Endothelial cell of umbilical vein (primary cell): ENCODE measurements around the gene COX14. TPM values are rescaled to one million over a fixed set of nuclear protein-coding genes. Genes with fewer than 3 reads are reported as not detected.

Experiments
- BruUV-seq: library from RNA; stranded (reverse); fragments of 400-500 nt; replicated peaks from 2 replicates; lab custom pipeline; 2021; lab: Mats Ljungman, UMichigan
- CTCF ChIA-PET: fragments of 300-600, 350-600 bp; sonication (Branson Sonifier 250); formaldehyde crosslinking; loops from one replicate; lab custom pipeline; 2021; ENCODE audit warnings: antibody characterized with exemption, inconsistent platforms; lab: Charles Lee
- POLR2A ChIA-PET: fragments of 300-600, 350-600 bp; sonication (Branson Sonifier 250); formaldehyde crosslinking; loops from one replicate; lab custom pipeline; 2021; ENCODE audit warnings: antibody characterized with exemption, inconsistent platforms; lab: Charles Lee
- DNase-seq: peaks from one replicate; pipeline ENCODE4 v3.0.0-alpha.2; 2011; ENCODE audit warnings: low read depth, low spot score
- FAIRE-seq: peaks from 2 replicates; lab custom pipeline; 2011; peaks lifted over from hg19 to GRCh38; lab: Jason Lieb, UNC
- H2AFZ ChIP-seq: 2 replicates; pipeline ENCODE4 v1.6.0; 2012; ENCODE audit warnings: low read depth, low read length, control low read depth, inconsistent platforms
- H3K27ac ChIP-seq: 2 replicates; pipeline ENCODE4 v1.5.1; 2011; ENCODE audit warnings: low read depth, mild to moderate bottlenecking, control low read depth, low read length, moderate library complexity; ENCODE audit not compliant: insufficient read depth
- H3K27me3 ChIP-seq, 2 experiments: 2 replicates each; pipeline versions ENCODE4 v1.6.0 to v1.6.1; 2011; ENCODE audit warnings: low read length in 2 of 2, mixed read lengths in 1 of 2; ENCODE audit not compliant: control insufficient read depth in 2 of 2, insufficient read depth in 2 of 2
- H3K36me3 ChIP-seq, 2 experiments: 2 replicates in 1 of 2; 3 replicates in 1 of 2; pipeline ENCODE4 v1.5.1; 2011; ENCODE audit warnings: low read length in 2 of 2, mild to moderate bottlenecking in 1 of 2, moderate library complexity in 1 of 2; ENCODE audit not compliant: control insufficient read depth in 2 of 2, insufficient read depth in 2 of 2; ENCODE audit errors: extremely low read depth in 1 of 2
- H3K4me1 ChIP-seq: 3 replicates; pipeline ENCODE4 v1.5.1; 2011; ENCODE audit warnings: mild to moderate bottlenecking, low read length; ENCODE audit not compliant: control insufficient read depth, insufficient read depth; ENCODE audit errors: extremely low read depth
- H3K4me2 ChIP-seq: 2 replicates; pipeline ENCODE4 v1.6.1; 2011; ENCODE audit warnings: low read length, control low read depth, mixed read lengths; ENCODE audit not compliant: insufficient read depth
- H3K4me3 ChIP-seq, 3 experiments: fragments of 200-600 bp in 1 of 3; sonication (generic), shearing (Covaris generic) in 1 of 3; replicated peaks in 1 of 3; 2 replicates each; pipeline ENCODE4 v1.5.1; 2011 to 2016; ENCODE audit warnings: control low read depth in 3 of 3, low read length in 3 of 3, mild to moderate bottlenecking in 2 of 3, inconsistent platforms in 1 of 3, low read depth in 1 of 3, moderate library complexity in 1 of 3; ENCODE audit not compliant: insufficient read depth in 1 of 3
- H3K79me2 ChIP-seq: 2 replicates; pipeline ENCODE4 v1.6.0; 2012; ENCODE audit warnings: low read length, inconsistent platforms; ENCODE audit not compliant: control insufficient read depth, insufficient read depth
- H3K9ac ChIP-seq: replicated peaks from 2 replicates; pipeline ENCODE3; 2011; ENCODE audit warnings: low read length, control low read depth; ENCODE audit not compliant: insufficient read depth; ENCODE audit errors: extremely low read depth
- H3K9me1 ChIP-seq: replicated peaks from 3 replicates; pipeline ENCODE4 v1.6.0; 2011; ENCODE audit warnings: mild to moderate bottlenecking, low read length; ENCODE audit not compliant: control insufficient read depth, insufficient read depth; ENCODE audit errors: extremely low read depth
- H3K9me3 ChIP-seq: replicated peaks from 2 replicates; pipeline ENCODE4 v1.5.1; 2012; ENCODE audit warnings: low read length, inconsistent platforms; ENCODE audit not compliant: control insufficient read depth, insufficient read depth
- H4K20me1 ChIP-seq: replicated peaks from 2 replicates; pipeline ENCODE3; 2011; ENCODE audit warnings: mild to moderate bottlenecking, low read length; ENCODE audit not compliant: control insufficient read depth, insufficient read depth; ENCODE audit errors: extremely low read depth
- EZH2 ChIP-seq: IDR thresholded peaks from 2 replicates; pipeline ENCODE4 v1.6.1; 2012; ENCODE audit warnings: borderline replicate concordance, low read depth, mild to moderate bottlenecking, moderate library complexity, low read length, inconsistent platforms; ENCODE audit not compliant: severe bottlenecking
- FOS ChIP-seq: IDR thresholded peaks from 2 replicates; pipeline ENCODE4 v1.6.1; 2011; ENCODE audit warnings: mild to moderate bottlenecking, low read length, moderate library complexity, borderline replicate concordance; ENCODE audit not compliant: insufficient read depth
- GATA2 ChIP-seq: IDR thresholded peaks from 2 replicates; pipeline ENCODE4 v1.7.0; 2011; ENCODE audit warnings: low read depth, mild to moderate bottlenecking, moderate library complexity, mixed read lengths, low read length; ENCODE audit not compliant: insufficient read length, insufficient read depth
- JUN ChIP-seq: IDR thresholded peaks from 2 replicates; pipeline ENCODE4 v1.6.1; 2011; ENCODE audit warnings: borderline replicate concordance, low read depth; ENCODE audit not compliant: insufficient read length, insufficient read depth
- MYC ChIP-seq: IDR thresholded peaks from one replicate; pipeline ENCODE4 v1.6.1; 2011; ENCODE audit warnings: mild to moderate bottlenecking, low read depth, low read length
- POLR2A ChIP-seq: IDR thresholded peaks from 2 replicates; pipeline ENCODE4 v1.6.1; 2012; ENCODE audit warnings: low read depth, mild to moderate bottlenecking, control low read depth, low read length
- POLR2AphosphoS5 ChIP-seq: IDR thresholded peaks from 2 replicates; pipeline ENCODE4 v1.6.1; 2012; ENCODE audit warnings: low read depth, mild to moderate bottlenecking, control low read depth, low read length, moderate library complexity; ENCODE audit not compliant: insufficient read depth
- dilution Hi-C: fragments of 300-500 bp; cut with MboI; formaldehyde crosslinking; loops from one replicate; pipeline ENCODE4 v1.15.0; 2019; ENCODE audit warnings: low sequenced_read_pairs; ENCODE audit not compliant: extremely low pct_ligation_motif_present
- intact Hi-C: fragments of 100-400 bp; cut with micrococcal nuclease; formaldehyde crosslinking; loops from one replicate; pipeline ENCODE4 v1.10.0; 2022
- polyA plus RNA-seq, 4 experiments: library from polyadenylated mRNA; depleted of rRNA in 3 of 4; stranded (reverse) in 3 of 4; unstranded in 1 of 4; fragments of >200 nt; gene quantifications; 2 replicates each; pipeline versions ENCODE4 v1.2.1 to v1.2.3, GENCODE V29; 2011 to 2012; ENCODE audit warnings: missing spikeins in 1 of 4
- total RNA-seq: library from RNA; stranded (reverse); gene quantifications from 2 replicates; pipeline ENCODE4 v1.2.3, GENCODE V29; 2021
- TF ChIP-seq, protein P1 (sequence below), 2 donors: IDR thresholded peaks; 1 replicate in 1 of 2; 2 replicates in 1 of 2; pipeline ENCODE4 v1.5.1; 2011; ENCODE audit warnings: low read length in 2 of 2, mild to moderate bottlenecking in 2 of 2, moderate library complexity in 2 of 2, control low read depth in 1 of 2, inconsistent platforms in 1 of 2, low read depth in 1 of 2; ENCODE audit not compliant: insufficient read depth in 1 of 2; ENCODE audit errors: extremely low read depth in 1 of 2
- TF ChIP-seq, protein P2 (sequence below): IDR thresholded peaks from 2 replicates; pipeline ENCODE4 v1.6.1; 2011; ENCODE audit not compliant: insufficient read depth, insufficient read length

Gene COX14
- total and polyA plus RNA-seq, 2 donors (not counting 3 experiments of a cell fraction or from before 2014, with no cell fraction given) = 40.3 to 106 TPM

DNA sequence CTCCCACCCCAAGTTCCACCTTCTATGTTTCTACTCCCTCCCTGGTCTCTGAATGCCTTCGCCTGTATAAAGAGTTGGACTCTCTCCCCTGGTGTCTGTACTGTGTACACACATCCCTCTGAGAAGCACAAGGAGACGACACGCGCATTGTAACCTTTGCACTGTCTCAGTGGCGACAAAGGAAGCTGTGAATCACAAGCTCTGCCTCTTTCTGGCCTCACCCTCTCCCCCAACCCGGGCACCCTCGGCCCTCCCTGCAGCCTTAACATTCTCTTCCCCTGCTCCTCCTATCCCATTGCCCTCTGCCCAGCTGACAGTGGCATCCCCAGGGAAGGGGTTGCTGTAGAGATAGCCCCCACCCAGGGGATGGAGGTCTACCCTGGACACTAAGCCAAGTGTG lies 29.4 kb upstream of the COX14 start:
- BruUV-seq = no TSS peak
- H3K27ac ChIP-seq = no peak overlapping the region
- H3K9ac ChIP-seq = no peak overlapping the region
- H3K9me3 ChIP-seq = no peaks in the 10 kb centered on the region
- peaks cover 10% of the 10 kb centered on the region for H3K79me2 ChIP-seq
- no peak overlapping the region for H2AFZ ChIP-seq
- no peak for FAIRE-seq
- peaks cover 20% of the 10 kb centered on the region for H3K4me1 ChIP-seq
- TF ChIP-seq JUN (no peak), EZH2 (no peak), FOS (no peak), POLR2A (no peak), MYC (no peak), POLR2AphosphoS5 (no peak), GATA2 (no peak)
- TF ChIP-seq, protein P1, sequence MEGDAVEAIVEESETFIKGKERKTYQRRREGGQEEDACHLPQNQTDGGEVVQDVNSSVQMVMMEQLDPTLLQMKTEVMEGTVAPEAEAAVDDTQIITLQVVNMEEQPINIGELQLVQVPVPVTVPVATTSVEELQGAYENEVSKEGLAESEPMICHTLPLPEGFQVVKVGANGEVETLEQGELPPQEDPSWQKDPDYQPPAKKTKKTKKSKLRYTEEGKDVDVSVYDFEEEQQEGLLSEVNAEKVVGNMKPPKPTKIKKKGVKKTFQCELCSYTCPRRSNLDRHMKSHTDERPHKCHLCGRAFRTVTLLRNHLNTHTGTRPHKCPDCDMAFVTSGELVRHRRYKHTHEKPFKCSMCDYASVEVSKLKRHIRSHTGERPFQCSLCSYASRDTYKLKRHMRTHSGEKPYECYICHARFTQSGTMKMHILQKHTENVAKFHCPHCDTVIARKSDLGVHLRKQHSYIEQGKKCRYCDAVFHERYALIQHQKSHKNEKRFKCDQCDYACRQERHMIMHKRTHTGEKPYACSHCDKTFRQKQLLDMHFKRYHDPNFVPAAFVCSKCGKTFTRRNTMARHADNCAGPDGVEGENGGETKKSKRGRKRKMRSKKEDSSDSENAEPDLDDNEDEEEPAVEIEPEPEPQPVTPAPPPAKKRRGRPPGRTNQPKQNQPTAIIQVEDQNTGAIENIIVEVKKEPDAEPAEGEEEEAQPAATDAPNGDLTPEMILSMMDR (IDR thresholded peaks at IDR 0.05; ENCODE audit: extremely low read depth in 1 of 2, insufficient read depth in 1 of 2, low read depth in 1 of 2, low read length in 2 of 2) = no peak
- TF ChIP-seq, protein P2, sequence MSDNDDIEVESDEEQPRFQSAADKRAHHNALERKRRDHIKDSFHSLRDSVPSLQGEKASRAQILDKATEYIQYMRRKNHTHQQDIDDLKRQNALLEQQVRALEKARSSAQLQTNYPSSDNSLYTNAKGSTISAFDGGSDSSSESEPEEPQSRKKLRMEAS = no peak
- intact Hi-C loops = no loop called here
- H3K4me3 ChIP-seq = no peak overlapping the region
- H3K27me3 ChIP-seq = no peaks in the 10 kb centered on the region
- peaks cover 6 to 9% of the 10 kb centered on the region in 2 experiments for H3K36me3 ChIP-seq
- ChIA-PET POLR2A (no interaction called here), CTCF (interaction anchor here (0.6 to 2.9 kb wide), 7 partner anchors 12 to 224 kb away, joined by 3 to 22 read pairs (median 3); no protein-coding TSS in a partner anchor)
- dilution Hi-C loops = no loop called here
- H3K4me2 ChIP-seq = no peak overlapping the region
- DNase-seq = no peak
- H4K20me1 ChIP-seq = no peaks in the 10 kb centered on the region
- H3K9me1 ChIP-seq = no peaks in the 10 kb centered on the region
